ENCODE measurements around the gene PLCL1. TPM values are rescaled to one million over a fixed set of nuclear protein-coding genes. Genes with fewer than 3 reads are reported as not detected.

PLCL1 gene
- total and polyA plus RNA-seq, 10 of the 15 experiments (the other 5 are each of a cell fraction or from before 2014, with no cell fraction given) = 0.03 to 1.5 (median 0.22) TPM

DNA sequence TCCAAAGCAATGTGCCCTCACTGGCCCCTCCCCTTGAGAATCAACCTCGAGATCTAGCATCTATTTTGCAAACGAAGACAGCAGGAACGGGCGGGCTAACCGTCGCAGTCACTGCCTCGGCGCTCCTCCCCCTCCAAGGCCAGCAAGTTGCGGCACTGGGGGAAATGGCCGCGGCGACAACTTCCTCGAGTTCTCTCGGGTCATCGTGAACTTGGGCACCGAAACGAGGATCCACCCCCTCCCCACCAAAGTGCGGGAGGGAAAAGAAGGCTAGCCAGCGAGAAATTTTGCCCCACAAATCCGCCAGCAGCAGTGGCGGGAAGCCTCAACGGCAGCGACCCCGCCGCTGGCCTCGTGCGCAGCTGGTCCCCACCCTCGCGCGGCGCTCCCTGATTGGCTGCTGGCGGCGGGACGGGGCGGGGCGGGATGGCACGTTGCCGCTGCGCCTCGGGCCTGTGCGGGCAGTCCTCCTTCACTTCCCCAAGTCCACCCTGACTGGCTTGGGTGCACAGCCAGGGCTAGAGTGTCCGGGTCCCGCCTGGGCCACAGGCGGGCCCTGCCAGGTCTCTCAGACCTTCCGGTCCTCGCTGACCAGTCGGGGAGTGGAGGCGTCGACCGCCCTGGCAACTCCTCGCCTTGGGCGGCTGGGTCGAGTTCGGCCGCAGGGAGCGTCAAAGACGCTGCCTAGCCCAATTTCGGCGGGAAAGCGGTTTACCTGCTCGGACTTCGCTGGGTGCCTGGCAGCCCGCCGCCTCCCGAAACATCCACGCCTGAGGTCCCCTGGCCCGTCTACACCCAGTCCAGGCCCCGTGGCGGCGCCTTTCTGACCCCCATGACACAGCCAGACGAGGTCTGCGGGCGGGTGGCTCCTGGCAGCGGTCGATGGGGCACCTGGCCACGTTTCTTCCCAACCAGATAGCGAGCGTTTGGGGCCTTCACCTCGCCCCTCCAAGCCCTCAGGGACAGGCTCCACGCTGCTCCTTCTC, 19.1 kb upstream of the PLCL1 start, which contains the start of gene BOLL:
TSS of gene BOLL (minus strand) at position 364 of the 986 bp plus-strand sequence. CDS start 3,469 bp downstream, outside the sequence.
- CTCF ChIA-PET = no interaction called here
- Histone ChIP-seq H3K4me2 (ENCODE audit: control insufficient read depth, insufficient read depth) (peak within 1 kb of the TSS; percentile 66; the same call in 1 of the 2 replicates), H3K9ac (ENCODE audit: control insufficient read depth, insufficient read depth, low read length) (no peak within 1 kb of the TSS), H3K36me3 (ENCODE audit: control insufficient read depth in 2 of 2, insufficient read depth in 2 of 2, low read length in 1 of 2) (no peaks in the 10 kb centered on the region), H3K79me2 (ENCODE audit: control insufficient read depth, insufficient read depth, low read length) (no peaks in the 10 kb centered on the region), H3K27ac (ENCODE audit: control insufficient read depth, insufficient read depth) (no peak within 1 kb of the TSS), H2AFZ (ENCODE audit: control insufficient read depth, low read depth, low read length) (peak within 1 kb of the TSS; percentile 53), H3K9me3 (replicated peaks; ENCODE audit: control insufficient read depth, insufficient read depth, low read length) (no peaks in the 10 kb centered on the region; the same call in 2 of the 3 replicates), H3K27me3 (replicated peaks in 1 of 2; ENCODE audit: control insufficient read depth in 2 of 2, insufficient read depth in 2 of 2, low read length in 1 of 2) (no peaks in the 10 kb centered on the region), H3K4me1 (ENCODE audit: control insufficient read depth, insufficient read depth, low read length) (no peaks in the 10 kb centered on the region), H3K4me3 (no peak within 1 kb of the TSS), H4K20me1 (ENCODE audit: control insufficient read depth, insufficient read depth) (no peaks in the 10 kb centered on the region)
- 89% methylated on average over 68 of the region's 80 CpGs for WGBS (ENCODE audit: insufficient coverage, insufficient replicate concordance, low lambda C conversion rate, missing lambda C conversion rate)
- no peak for DNase-seq (ENCODE audit: low read depth, low spot score)
- intact Hi-C loops (cut with micrococcal nuclease; ENCODE audit: unreplicated experiment) = loop anchor here (10.0 kb wide), 1 partner anchor 610 kb away; no protein-coding TSS in a partner anchor
- POLR2A ChIA-PET = no interaction called here
- RAD21 ChIA-PET (ENCODE audit: unreplicated experiment) = no interaction called here
- no peak; the same call in 2 of the 3 replicates for ATAC-seq
- FAIRE-seq = no peak
- SMC1A ChIA-PET (ENCODE audit: uncharacterized antibody, unreplicated experiment) = no interaction called here
- no TSS peak for BruUV-seq (replicated peaks)
- in situ Hi-C loops (cut with MboI) = no loop called here
- no peak for TF ChIP-seq YY1 (IDR thresholded peaks at IDR 0.05; ENCODE audit: low read depth, low read length)
- no peak for TF ChIP-seq HDAC6 (IDR thresholded peaks at IDR 0.05; ENCODE audit: unreplicated experiment)
- TF ChIP-seq RCOR1 (conservative IDR thresholded peaks at IDR 0.05; ENCODE audit: low read depth, low read length) = no peak
- no peak for TF ChIP-seq EZH2 (IDR thresholded peaks at IDR 0.05; ENCODE audit: borderline replicate concordance, control insufficient read depth, low read depth, low read length)
- TF ChIP-seq SUPT20H (IDR thresholded peaks at IDR 0.05; ENCODE audit: borderline replicate concordance, control insufficient read depth, low read depth, low read length) = no peak
- TF ChIP-seq SMAD5 (IDR thresholded peaks at IDR 0.05; ENCODE audit: low read depth) = no peak
- no peak for TF ChIP-seq SUZ12 (IDR thresholded peaks at IDR 0.05; ENCODE audit: unreplicated experiment)
- no peak for TF ChIP-seq RUNX3 (IDR thresholded peaks at IDR 0.05; ENCODE audit: low read length)
- no peak for TF ChIP-seq ELK1 (IDR thresholded peaks at IDR 0.05; ENCODE audit: low read depth, low read length)
- no peak for TF ChIP-seq NR2C2 (IDR thresholded peaks at IDR 0.05; ENCODE audit: borderline replicate concordance, control insufficient read depth, insufficient read length, low read depth)
- TF ChIP-seq USF2 (IDR thresholded peaks at IDR 0.05; ENCODE audit: borderline replicate concordance, low read depth, low read length) = no peak
- TF ChIP-seq CHD1 (IDR thresholded peaks at IDR 0.05; ENCODE audit: low read depth, low read length) = no peak
- TF ChIP-seq, protein P1, sequence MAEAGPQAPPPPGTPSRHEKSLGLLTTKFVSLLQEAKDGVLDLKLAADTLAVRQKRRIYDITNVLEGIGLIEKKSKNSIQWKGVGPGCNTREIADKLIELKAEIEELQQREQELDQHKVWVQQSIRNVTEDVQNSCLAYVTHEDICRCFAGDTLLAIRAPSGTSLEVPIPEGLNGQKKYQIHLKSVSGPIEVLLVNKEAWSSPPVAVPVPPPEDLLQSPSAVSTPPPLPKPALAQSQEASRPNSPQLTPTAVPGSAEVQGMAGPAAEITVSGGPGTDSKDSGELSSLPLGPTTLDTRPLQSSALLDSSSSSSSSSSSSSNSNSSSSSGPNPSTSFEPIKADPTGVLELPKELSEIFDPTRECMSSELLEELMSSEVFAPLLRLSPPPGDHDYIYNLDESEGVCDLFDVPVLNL (IDR thresholded peaks at IDR 0.05; ENCODE audit: low read depth, low read length) = no peak
- no peak for TF ChIP-seq REST (IDR thresholded peaks at IDR 0.05; ENCODE audit: low read depth, low read length)
- TF ChIP-seq, protein P2, sequence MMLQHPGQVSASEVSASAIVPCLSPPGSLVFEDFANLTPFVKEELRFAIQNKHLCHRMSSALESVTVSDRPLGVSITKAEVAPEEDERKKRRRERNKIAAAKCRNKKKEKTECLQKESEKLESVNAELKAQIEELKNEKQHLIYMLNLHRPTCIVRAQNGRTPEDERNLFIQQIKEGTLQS (IDR thresholded peaks at IDR 0.05; ENCODE audit: borderline replicate concordance, extremely low read depth, low read depth, low read length) = no peak
